ENCODE measurements around the gene CAMK1D.

DNA sequence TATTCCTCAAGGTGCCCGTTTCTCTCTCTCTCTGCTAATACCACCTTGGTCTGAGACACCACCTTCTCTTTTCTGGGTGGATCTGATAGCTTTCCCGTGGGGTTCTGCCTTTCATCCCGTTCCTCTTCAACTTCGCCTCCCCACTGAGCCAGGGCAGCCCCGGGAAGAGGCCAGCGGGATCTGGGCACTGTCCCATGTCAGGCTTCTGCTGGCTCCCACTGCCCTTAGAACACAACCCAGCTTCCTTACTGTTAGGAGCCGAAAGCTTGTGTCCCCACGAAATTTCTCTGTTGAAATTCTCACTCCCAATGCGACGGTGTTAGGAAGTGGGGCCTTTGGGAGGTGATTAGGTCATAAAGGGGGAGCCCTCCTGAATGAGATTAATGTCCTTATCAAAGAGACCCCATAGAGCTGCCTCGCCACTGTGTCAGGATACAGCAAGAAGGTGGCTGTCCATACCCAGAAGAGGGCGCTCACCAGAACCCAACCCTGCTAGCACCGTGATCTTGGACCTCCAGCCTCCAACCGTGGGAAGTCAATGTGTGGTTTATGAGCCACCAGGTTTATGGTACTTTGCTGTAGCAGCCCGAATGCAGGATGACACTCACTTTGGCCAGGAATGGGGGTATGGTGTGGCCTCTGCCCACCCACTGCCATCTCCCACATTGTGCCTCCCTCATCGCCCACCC is 79.2 kb downstream of the CAMK1D start:
- TF ChIP-seq, protein P1, sequence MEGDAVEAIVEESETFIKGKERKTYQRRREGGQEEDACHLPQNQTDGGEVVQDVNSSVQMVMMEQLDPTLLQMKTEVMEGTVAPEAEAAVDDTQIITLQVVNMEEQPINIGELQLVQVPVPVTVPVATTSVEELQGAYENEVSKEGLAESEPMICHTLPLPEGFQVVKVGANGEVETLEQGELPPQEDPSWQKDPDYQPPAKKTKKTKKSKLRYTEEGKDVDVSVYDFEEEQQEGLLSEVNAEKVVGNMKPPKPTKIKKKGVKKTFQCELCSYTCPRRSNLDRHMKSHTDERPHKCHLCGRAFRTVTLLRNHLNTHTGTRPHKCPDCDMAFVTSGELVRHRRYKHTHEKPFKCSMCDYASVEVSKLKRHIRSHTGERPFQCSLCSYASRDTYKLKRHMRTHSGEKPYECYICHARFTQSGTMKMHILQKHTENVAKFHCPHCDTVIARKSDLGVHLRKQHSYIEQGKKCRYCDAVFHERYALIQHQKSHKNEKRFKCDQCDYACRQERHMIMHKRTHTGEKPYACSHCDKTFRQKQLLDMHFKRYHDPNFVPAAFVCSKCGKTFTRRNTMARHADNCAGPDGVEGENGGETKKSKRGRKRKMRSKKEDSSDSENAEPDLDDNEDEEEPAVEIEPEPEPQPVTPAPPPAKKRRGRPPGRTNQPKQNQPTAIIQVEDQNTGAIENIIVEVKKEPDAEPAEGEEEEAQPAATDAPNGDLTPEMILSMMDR (IDR thresholded peaks at IDR 0.05): no peak
- TF ChIP-seq POLR2A (IDR thresholded peaks at IDR 0.05): no peak

Data from breast epithelium (tissue), 3 donors.